Panc1 (cell line): ENCODE results near the gene PDE3A.

Experiments
- CTCF ChIP-seq: fragments of 450-650 bp; IDR thresholded peaks from 2 replicates; pipeline ENCODE4 v1.5.1; 2017; ENCODE audit warnings: mild to moderate bottlenecking
- POLR2AphosphoS5 ChIP-seq: IDR thresholded peaks from 2 replicates; pipeline ENCODE4 v1.6.1; 2012; ENCODE audit warnings: mild to moderate bottlenecking, low read depth, low read length, moderate library complexity
- REST ChIP-seq, 2 experiments: IDR thresholded peaks; 2 replicates each; pipeline ENCODE4 v1.6.1; 2011 to 2012; ENCODE audit warnings: low read depth in 2 of 2, control low read depth in 1 of 2, low read length in 1 of 2, mild to moderate bottlenecking in 1 of 2, moderate library complexity in 1 of 2; ENCODE audit not compliant: insufficient read depth in 1 of 2
- TCF7L2 ChIP-seq: IDR thresholded peaks from 2 replicates; pipeline ENCODE4 v1.6.1; 2011; ENCODE audit warnings: mild to moderate bottlenecking, low read depth, low read length, inconsistent platforms

- no peak for TF ChIP-seq CTCF
- TF ChIP-seq TCF7L2, result no peak
- TF ChIP-seq POLR2AphosphoS5, result no peak
- no peak for TF ChIP-seq REST (IDR thresholded peaks at IDR 0.05; ENCODE audit: insufficient read depth in 1 of 2, low read depth in 2 of 2, low read length in 1 of 2)
Measured at GRCh38 chr12:20681334-20681733, 313.0 kb downstream of the PDE3A start.
